WTC11 (cell line): ENCODE data around the gene MED13.
"Not testable (repeated sequence)": the region's sequence is repeated elsewhere in the genome, so short reads cannot be mapped to it uniquely, and the experiment has no call there.

ENCODE experiments used
- ATF1 ChIP-seq: sonication (generic); formaldehyde crosslinking; IDR thresholded peaks from 2 replicates; pipeline ENCODE4 v1.8.1; 2023; ENCODE audit warnings: mild to moderate bottlenecking, moderate library complexity, missing genetic modification reagents
- ESRRA ChIP-seq: sonication (generic); formaldehyde crosslinking; IDR thresholded peaks from 2 replicates; pipeline ENCODE4 v1.8.1; 2022; ENCODE audit warnings: mild to moderate bottlenecking, missing genetic modification reagents, borderline replicate concordance
- ETV6 ChIP-seq: sonication (generic); formaldehyde crosslinking; IDR thresholded peaks from 2 replicates; pipeline ENCODE4 v1.8.1; 2022; ENCODE audit warnings: mild to moderate bottlenecking, missing genetic modification reagents
- FOXK1 ChIP-seq: sonication (generic); formaldehyde crosslinking; IDR thresholded peaks from 2 replicates; pipeline ENCODE4 v1.8.0; 2022; ENCODE audit warnings: mild to moderate bottlenecking, moderate library complexity, missing genetic modification reagents
- HMGXB4 ChIP-seq: sonication (generic); formaldehyde crosslinking; IDR thresholded peaks from 2 replicates; pipeline ENCODE4 v1.8.1; 2023; ENCODE audit warnings: mild to moderate bottlenecking, moderate library complexity, missing genetic modification reagents
- TEAD4 ChIP-seq: sonication (generic); formaldehyde crosslinking; IDR thresholded peaks from 2 replicates; pipeline ENCODE4 v1.8.0; 2022; ENCODE audit warnings: mild to moderate bottlenecking, missing genetic modification reagents
- TF ChIP-seq, protein P1 (sequence below): sonication (generic); formaldehyde crosslinking; IDR thresholded peaks from 2 replicates; pipeline ENCODE4 v1.8.1; 2023; ENCODE audit warnings: mild to moderate bottlenecking, missing genetic modification reagents, moderate library complexity
- TF ChIP-seq, protein P2 (sequence below): fragments of 200-600 bp; IDR thresholded peaks from 2 replicates; pipeline ENCODE4 v1.8.0; 2022; ENCODE audit warnings: antibody characterized with exemption
- TF ChIP-seq, protein P3 (sequence below): sonication (generic); formaldehyde crosslinking; IDR thresholded peaks from 2 replicates; pipeline ENCODE4 v1.8.1; 2022; ENCODE audit warnings: mild to moderate bottlenecking, moderate library complexity, missing genetic modification reagents
- TF ChIP-seq, protein P4 (sequence below): fragments of 250-450 bp; sonication (Bioruptor Pico); conservative IDR thresholded peaks from 2 replicates; pipeline ENCODE4 v1.9.0; 2021; ENCODE audit warnings: mild to moderate bottlenecking
- TF ChIP-seq, protein P5 (sequence below): sonication (generic); formaldehyde crosslinking; IDR thresholded peaks from 2 replicates; pipeline ENCODE4 v1.8.1; 2022; ENCODE audit warnings: low read depth, mild to moderate bottlenecking, moderate library complexity, missing genetic modification reagents, borderline replicate concordance

GRCh38 chr17:61894310-61894709, 170.8 kb downstream of the MED13 start:
- not testable (repeated sequence) for TF ChIP-seq TEAD4 (CRISPR knock-in tag); ATF1 (CRISPR knock-in tag); HMGXB4; FOXK1 (CRISPR knock-in tag); ESRRA (CRISPR knock-in tag); ETV6
- TF ChIP-seq, protein P1, sequence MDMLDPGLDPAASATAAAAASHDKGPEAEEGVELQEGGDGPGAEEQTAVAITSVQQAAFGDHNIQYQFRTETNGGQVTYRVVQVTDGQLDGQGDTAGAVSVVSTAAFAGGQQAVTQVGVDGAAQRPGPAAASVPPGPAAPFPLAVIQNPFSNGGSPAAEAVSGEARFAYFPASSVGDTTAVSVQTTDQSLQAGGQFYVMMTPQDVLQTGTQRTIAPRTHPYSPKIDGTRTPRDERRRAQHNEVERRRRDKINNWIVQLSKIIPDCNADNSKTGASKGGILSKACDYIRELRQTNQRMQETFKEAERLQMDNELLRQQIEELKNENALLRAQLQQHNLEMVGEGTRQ (CRISPR knock-in tag), result not testable (repeated sequence)
- TF ChIP-seq, protein P2, sequence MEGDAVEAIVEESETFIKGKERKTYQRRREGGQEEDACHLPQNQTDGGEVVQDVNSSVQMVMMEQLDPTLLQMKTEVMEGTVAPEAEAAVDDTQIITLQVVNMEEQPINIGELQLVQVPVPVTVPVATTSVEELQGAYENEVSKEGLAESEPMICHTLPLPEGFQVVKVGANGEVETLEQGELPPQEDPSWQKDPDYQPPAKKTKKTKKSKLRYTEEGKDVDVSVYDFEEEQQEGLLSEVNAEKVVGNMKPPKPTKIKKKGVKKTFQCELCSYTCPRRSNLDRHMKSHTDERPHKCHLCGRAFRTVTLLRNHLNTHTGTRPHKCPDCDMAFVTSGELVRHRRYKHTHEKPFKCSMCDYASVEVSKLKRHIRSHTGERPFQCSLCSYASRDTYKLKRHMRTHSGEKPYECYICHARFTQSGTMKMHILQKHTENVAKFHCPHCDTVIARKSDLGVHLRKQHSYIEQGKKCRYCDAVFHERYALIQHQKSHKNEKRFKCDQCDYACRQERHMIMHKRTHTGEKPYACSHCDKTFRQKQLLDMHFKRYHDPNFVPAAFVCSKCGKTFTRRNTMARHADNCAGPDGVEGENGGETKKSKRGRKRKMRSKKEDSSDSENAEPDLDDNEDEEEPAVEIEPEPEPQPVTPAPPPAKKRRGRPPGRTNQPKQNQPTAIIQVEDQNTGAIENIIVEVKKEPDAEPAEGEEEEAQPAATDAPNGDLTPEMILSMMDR, result not testable (repeated sequence)
- TF ChIP-seq, protein P3, sequence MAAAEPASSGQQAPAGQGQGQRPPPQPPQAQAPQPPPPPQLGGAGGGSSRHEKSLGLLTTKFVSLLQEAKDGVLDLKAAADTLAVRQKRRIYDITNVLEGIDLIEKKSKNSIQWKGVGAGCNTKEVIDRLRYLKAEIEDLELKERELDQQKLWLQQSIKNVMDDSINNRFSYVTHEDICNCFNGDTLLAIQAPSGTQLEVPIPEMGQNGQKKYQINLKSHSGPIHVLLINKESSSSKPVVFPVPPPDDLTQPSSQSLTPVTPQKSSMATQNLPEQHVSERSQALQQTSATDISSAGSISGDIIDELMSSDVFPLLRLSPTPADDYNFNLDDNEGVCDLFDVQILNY (CRISPR knock-in tag), result not testable (repeated sequence)
- TF ChIP-seq, protein P4, sequence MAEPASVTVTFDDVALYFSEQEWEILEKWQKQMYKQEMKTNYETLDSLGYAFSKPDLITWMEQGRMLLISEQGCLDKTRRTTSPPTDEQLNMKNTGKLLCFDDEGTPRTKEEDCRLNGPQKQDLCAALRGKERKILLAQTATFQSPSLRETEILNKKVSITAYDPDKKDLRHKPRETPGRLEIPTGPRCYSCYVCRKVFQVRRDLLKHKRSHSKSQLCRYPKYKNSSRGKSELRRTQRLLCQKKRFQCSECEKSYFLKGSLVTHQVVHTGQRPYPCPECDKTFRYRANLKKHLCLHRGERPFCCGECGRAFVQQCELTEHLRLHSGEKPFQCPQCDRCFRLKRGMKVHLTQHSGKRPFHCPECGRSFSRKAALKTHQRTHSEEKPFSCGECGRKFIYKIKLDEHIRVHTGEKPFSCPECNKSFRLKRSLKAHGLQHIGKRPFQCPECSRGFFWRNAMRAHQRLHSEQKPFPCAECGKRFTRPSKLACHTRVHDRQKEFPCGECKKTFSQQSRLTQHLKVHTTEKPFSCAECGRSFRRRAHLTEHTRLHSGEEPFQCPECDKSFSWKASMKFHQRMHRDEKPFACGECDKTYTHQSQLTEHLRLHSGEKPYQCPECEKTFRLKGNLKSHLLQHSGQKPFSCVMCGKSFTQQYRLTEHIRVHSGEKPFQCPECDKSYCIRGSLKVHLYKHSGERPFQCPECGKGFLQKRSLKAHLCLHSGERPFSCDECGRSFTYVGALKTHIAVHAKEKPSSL (CRISPR knock-in tag), result not testable (repeated sequence)
- TF ChIP-seq, protein P5, sequence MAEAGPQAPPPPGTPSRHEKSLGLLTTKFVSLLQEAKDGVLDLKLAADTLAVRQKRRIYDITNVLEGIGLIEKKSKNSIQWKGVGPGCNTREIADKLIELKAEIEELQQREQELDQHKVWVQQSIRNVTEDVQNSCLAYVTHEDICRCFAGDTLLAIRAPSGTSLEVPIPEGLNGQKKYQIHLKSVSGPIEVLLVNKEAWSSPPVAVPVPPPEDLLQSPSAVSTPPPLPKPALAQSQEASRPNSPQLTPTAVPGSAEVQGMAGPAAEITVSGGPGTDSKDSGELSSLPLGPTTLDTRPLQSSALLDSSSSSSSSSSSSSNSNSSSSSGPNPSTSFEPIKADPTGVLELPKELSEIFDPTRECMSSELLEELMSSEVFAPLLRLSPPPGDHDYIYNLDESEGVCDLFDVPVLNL (CRISPR knock-in tag), result not testable (repeated sequence)
